Heart right ventricle (tissue), 16 donors: Measurements from ENCODE around the gene TLE1. TPM values are rescaled to one million over a fixed set of nuclear protein-coding genes. Genes with fewer than 3 reads are reported as not detected.

Experiments
- ATAC-seq, 8 donors: fragments of 200-7000 bp; cut with Tn5 transposase; one replicate each; pipeline ENCODE4 v1.9.1; 2020; ENCODE audit warnings: mild to moderate bottlenecking in 8 of 8, moderate library complexity in 8 of 8, moderate number of reproducible peaks in 1 of 8
- DNase-seq, 2 donors: peaks; one replicate each; pipeline ENCODE4 v3.0.0-alpha.2; 2020
- H3K27ac ChIP-seq, 10 donors: fragments of 200-600 bp; sonication (generic) in 2 of 10; one replicate each; pipeline versions ENCODE4 v1.5.0 to v1.8.0; 2020 to 2022; ENCODE audit warnings: mild to moderate bottlenecking in 3 of 10
- H3K27me3 ChIP-seq, 7 donors: fragments of 200-600 bp; one replicate each; pipeline ENCODE4 v1.8.0; 2021 to 2022; ENCODE audit warnings: mild to moderate bottlenecking in 2 of 7
- H3K36me3 ChIP-seq, 9 donors: fragments of 200-600 bp; sonication (generic) in 1 of 9; one replicate each; pipeline versions ENCODE4 v1.5.0 to v1.8.0; 2020 to 2022; ENCODE audit warnings: mild to moderate bottlenecking in 2 of 9
- H3K4me1 ChIP-seq, 9 donors: fragments of 200-600 bp; sonication (generic) in 1 of 9; one replicate each; pipeline versions ENCODE4 v1.5.0 to v1.8.0; 2020 to 2022; ENCODE audit warnings: mild to moderate bottlenecking in 4 of 9
- H3K4me3 ChIP-seq, 10 donors: fragments of 200-600 bp; sonication (generic) in 2 of 10; one replicate each; pipeline versions ENCODE4 v1.5.0 to v1.8.0; 2020 to 2022; ENCODE audit warnings: mild to moderate bottlenecking in 7 of 10, moderate library complexity in 2 of 10
- H3K9me3 ChIP-seq, 11 donors: fragments of 200-600 bp in 10 of 11; sonication (generic) in 2 of 11; one replicate each; pipeline versions ENCODE4 v1.5.0 to v1.8.0; 2013 to 2022; ENCODE audit warnings: mild to moderate bottlenecking in 2 of 11, control low read depth in 1 of 11, moderate library complexity in 1 of 11
- CTCF ChIP-seq, 9 donors: fragments of 200-600 bp; sonication (generic) in 2 of 9; IDR thresholded peaks; one replicate each; pipeline versions ENCODE4 v1.5.0 to v1.8.0; 2021 to 2022; ENCODE audit warnings: antibody characterized with exemption in 9 of 9, mild to moderate bottlenecking in 5 of 9, moderate library complexity in 1 of 9
- WGBS, 2 donors: extraction: QIAGEN DNeasy Blood & Tissue Kit; methylation state at CpG; one replicate each; pipeline ENCODE4 v1.1.7; 2013; ENCODE audit warnings: inconsistent platforms in 1 of 2; 5-methylcytosine and 5-hydroxymethylcytosine counted together
- intact Hi-C, 10 donors: fragments of 100-400 bp; cut with DNase I; formaldehyde crosslinking; loops; one replicate each; pipeline versions ENCODE4 v1.11.1 to v1.14.2; 2022
- polyA plus RNA-seq, 2 donors: library from polyadenylated mRNA; stranded (reverse); fragments of 200-250 nt; gene quantifications; one replicate each; pipeline ENCODE4 v1.2.3, GENCODE V29; 2013
- total RNA-seq, 10 donors: library from RNA; stranded (reverse); fragmentation: NEBNext Ultra II Directional in 3 of 10; extraction: Animal tissue kit (Norgen Biotek cat#: 25700) in 3 of 10; gene quantifications; one replicate each; pipeline versions ENCODE4 v1.2.1 to v1.2.4, GENCODE V29; 2021 to 2023
- donor health status: Arrhythmogenic right ventricular cardiomyopathy.
- donor health status: ischemic (EF 13 %, LVEDD 7.1; RV severe dilation, severe dysfunction).
- donor health status: healthy with polysubstance abuse.
- donor health status: DM: no; HTN: yes; CAD: no.
- donor health status: DM: no; HTN: no; CAD: no.
- donor health status: ischemic (EF 25% LVEDD 6.9; RV normal size, moderate dysfunction).
- donor health status: ischemic (EF 25% LVEDD 5.7; RV mildly dilated, moderate dysfunction).
- donor health status: healthy.
- donor health status: DM: yes; HTN: yes; CAD: no.
- donor health status: Ischemic cardiomyopathy.
- donor health status: ischemic (EF 35%, LVEDD 5.7; RV mildly dilated, moderate dysfunction).
- donor health status: nonischemic (EF 11% LVEDD 7.7; RV severe dilation, severe dysfunction).
- donor health status: DM: yes; HTN: yes; CAD: no.
- donor health status: PGD.
- donor health status: ischemic (EF 29% LVEDD 5.4; RV normal size, mild dysfunction).
- donor health status: nonischemic (EF 23%, LVEDD 6.1; RV moderate dilation, normal function).

TLE1 gene
- total and polyA plus RNA-seq, 12 donors, result 7.9 to 15.2 (median 11.0) TPM

GRCh38 chr9:81540142-81540710 lies 149.1 kb downstream of the TLE1 start:
- ATAC-seq (no peak), DNase-seq (no peak)
- Histone ChIP-seq H3K36me3 (no peaks in the 10 kb centered on the region), H3K4me3 (no peak overlapping the region), H3K27me3 (no peaks in the 10 kb centered on the region), H3K27ac (no peak overlapping the region), H3K4me1 (no peaks in the 10 kb centered on the region), H3K9me3 (no peaks in the 10 kb centered on the region)
- TF ChIP-seq CTCF (IDR thresholded peaks at IDR 0.05), result no peak
- intact Hi-C loops, result no loop called here
- 89 to 96% methylated on average over 8 of the region's 8 CpGs for WGBS, 2 donors

GRCh38 chr9:81539317-81539716 lies 150.0 kb downstream of the TLE1 start:
- intact Hi-C loops, result loop anchor here in 1 of 10 donors (5.0 kb wide), 1 partner anchor 48 kb away; no protein-coding TSS in a partner anchor
- TF ChIP-seq CTCF (IDR thresholded peaks at IDR 0.05), result no peak
- no peaks in the 10 kb centered on the region for H3K9me3 ChIP-seq
- H3K27ac ChIP-seq, result no peak overlapping the region
- no peak overlapping the region for H3K4me3 ChIP-seq
- ATAC-seq (no peak), DNase-seq (no peak)
- 85 to 89% methylated on average over 3 of the region's 3 CpGs for WGBS, 2 donors
- no peaks in the 10 kb centered on the region for H3K36me3 ChIP-seq
- no peaks in the 10 kb centered on the region for H3K27me3 ChIP-seq
- H3K4me1 ChIP-seq, result no peaks in the 10 kb centered on the region

DNA sequence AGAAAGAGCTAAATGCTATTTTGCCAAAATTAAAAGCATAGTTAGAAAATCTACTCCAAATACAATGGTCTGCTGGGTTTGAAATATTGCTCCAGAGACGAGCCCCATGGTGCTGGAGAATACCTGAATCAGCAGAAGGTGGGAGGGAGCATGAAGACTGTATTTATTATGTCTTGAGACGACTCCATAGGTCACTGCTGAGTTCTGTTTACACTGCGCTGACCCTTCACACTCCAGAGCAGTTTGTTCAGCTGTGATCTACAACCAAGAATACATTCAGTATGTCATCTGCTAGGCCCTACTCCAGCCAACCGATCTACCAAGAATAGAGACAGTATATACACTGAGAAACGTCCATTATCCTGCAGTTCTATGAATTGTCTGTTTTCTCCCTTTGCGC lies 150.5 kb downstream of the TLE1 start:
- TF ChIP-seq CTCF (IDR thresholded peaks at IDR 0.05), result no peak
- Histone ChIP-seq H3K36me3 (no peaks in the 10 kb centered on the region), H3K27ac (no peak overlapping the region), H3K4me3 (no peak overlapping the region), H3K4me1 (no peaks in the 10 kb centered on the region), H3K27me3 (no peaks in the 10 kb centered on the region), H3K9me3 (no peaks in the 10 kb centered on the region)
- intact Hi-C loops, result loop anchor here in 1 of 10 donors (5.0 kb wide), 1 partner anchor 48 kb away; no protein-coding TSS in a partner anchor
- DNase-seq (no peak), ATAC-seq (no peak)
- 81 to 86% methylated on average over 6 of the region's 6 CpGs for WGBS, 2 donors

DNA sequence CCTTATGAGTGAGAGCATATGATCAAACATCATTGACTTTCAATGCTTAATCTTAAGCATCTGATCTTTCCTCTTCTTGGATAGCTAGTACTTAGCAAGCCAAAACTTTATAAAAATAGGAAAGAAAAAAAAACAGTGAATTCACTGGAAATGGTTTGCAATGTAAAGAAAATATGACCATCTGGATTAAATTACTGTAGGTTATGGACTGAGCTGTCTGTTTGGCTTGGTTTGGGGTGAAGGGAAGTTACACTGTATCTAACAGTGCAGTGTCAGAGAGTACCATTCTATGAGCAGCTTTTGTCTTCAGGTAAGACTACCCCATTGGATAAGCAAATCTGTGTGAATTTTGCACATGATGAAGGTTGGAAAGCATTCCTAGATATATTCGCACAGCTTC lies 151.4 kb downstream of the TLE1 start:
- H3K4me3 ChIP-seq, result no peak overlapping the region
- no peak for ATAC-seq
- H3K27me3 ChIP-seq, result no peaks in the 10 kb centered on the region
- no peak for DNase-seq
- H3K9me3 ChIP-seq, result no peaks in the 10 kb centered on the region
- H3K27ac ChIP-seq, result no peak overlapping the region
- no peaks in the 10 kb centered on the region for H3K4me1 ChIP-seq
- WGBS, 2 donors, result 98 to 100% methylated on average over 1 of the region's 1 CpG
- TF ChIP-seq CTCF (IDR thresholded peaks at IDR 0.05), result no peak
- intact Hi-C loops, result loop anchor here in 1 of 10 donors (5.0 kb wide), 1 partner anchor 49 kb away; no protein-coding TSS in a partner anchor
- H3K36me3 ChIP-seq, result no peaks in the 10 kb centered on the region
